HUDEP-2 (cell line): ENCODE measurements around the gene HAPLN2.
"Not testable (repeated sequence)": the region's sequence is repeated elsewhere in the genome, so short reads cannot be mapped to it uniquely, and the experiment has no call there.

ENCODE experiments used
- DNase-seq, 76 experiments: peaks; one replicate each; lab custom pipeline; 2025; ENCODE audit not compliant: unreplicated experiment in 76 of 76; lab: John Stamatoyannopoulos, UW

HAPLN2 gene

GRCh38 chr1:156618853-156619581 lies at the start of gene HAPLN2:
HAPLN2 (plus strand) TSS chr1:156619415; CDS start chr1:156623491, 4,076 bp downstream.
- DNase-seq = no peak

DNA sequence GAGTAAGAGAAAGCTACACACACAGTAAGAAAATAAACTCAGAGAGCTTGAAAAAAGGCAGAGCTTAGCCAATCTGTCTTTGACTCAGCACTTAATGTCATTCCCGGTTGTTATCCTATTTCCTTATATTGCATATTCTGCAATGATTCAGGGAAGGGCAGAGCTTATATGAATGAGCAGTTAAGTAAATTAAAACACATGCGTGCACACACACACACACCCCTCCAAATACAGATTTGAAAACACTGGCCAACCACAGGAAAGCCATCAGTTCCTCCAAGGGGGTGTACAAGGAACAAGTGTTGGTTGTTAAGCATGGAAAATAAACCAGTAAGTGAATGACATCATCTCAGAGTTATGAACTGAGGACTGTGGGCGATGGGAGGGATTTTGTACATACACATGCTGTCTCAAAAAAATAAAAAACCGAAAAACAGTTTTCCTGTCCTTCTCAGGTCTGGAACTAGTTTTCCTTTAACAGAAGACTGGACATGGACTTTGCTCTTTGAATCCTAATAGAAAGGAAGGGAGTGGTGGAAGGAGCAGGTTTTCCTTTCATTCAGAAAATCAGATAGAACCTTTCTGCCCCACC lies 47.9 kb upstream of the HAPLN2 start:
- DNase-seq = no peak

DNA sequence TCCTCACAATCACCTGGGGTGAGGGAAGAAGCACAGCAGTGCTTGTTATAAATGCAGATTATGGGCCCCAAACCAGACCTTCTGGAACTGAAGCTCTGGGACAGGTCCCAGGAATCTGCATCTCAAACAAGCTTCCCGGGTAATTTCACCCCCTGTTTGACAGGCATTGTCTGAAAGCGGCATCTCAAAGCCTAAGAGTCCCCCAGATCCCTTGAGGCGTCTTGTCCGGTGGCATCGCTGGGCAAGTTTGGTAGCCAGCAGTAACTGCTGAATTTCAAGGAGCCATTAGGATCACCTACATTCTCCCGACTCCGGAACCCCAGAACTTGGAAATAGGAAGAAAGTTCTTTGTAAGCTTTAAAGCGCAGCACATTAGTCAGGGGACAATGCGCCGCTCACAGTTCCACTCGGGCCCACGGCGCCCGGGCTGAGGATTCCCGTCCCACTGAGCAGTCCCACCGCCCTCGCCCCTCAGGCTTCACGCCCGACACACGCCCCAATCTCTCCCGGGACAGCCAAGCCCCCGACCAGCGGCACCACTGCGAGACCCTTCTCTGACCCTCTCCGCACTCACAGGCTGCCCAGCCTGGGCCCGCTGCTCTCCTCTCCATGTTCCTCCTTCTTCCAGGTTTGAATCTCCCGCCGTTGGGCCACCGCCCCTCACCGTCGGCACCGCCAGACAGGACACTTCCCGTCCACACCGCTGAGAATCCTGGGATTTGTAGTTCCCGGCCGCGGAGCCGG lies 47.1 kb upstream of the HAPLN2 start, which contains the start of gene IQGAP3:
Gene IQGAP3, minus strand, starts transcription at position 647 of the 744 bp plus-strand sequence. Its CDS starts 36 bp downstream, at position 611.
- peak in 66 of 76 experiments; percentile 7 to 76 (median 45) for DNase-seq

- no peak for DNase-seq
Observed at GRCh38 chr1:156572663-156573018, 46.6 kb upstream of the HAPLN2 start.

GRCh38 chr1:156574039-156574633 lies 45.1 kb upstream of the HAPLN2 start:
- DNase-seq = no peak

GRCh38 chr1:156577550-156577949 lies 41.7 kb upstream of the HAPLN2 start:
- DNase-seq = no peak

- DNase-seq = no peak
Observed at GRCh38 chr1:156578055-156578454, 41.2 kb upstream of the HAPLN2 start.

DNA sequence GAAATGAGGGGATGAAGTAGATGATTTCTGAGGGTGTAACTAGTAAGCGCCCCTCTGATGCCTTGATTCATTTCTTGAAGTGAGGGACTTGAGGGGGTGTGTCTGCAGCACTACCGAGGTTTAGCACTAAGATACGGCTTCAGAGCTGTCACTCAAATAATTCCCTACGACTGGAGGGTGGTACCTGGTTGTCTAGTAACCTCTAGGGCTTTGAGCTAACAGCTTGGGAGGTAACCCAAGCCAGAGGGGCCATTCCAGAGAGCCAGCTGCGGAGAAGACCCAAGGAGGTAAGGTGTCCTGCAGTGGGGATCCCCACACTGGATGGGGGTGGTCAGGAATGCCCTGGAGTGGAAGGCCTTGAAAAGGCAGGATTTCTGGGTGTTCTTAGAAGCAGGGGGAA lies 39.7 kb upstream of the HAPLN2 start, which contains the start of gene TTC24:
Gene TTC24, plus strand, starts transcription at position 252 of the 400 bp plus-strand sequence. CDS start 1,642 bp downstream, outside the sequence.
- DNase-seq = no peak

- DNase-seq = no peak
Observed at GRCh38 chr1:156581661-156582387, 37.4 kb upstream of the HAPLN2 start.

DNA sequence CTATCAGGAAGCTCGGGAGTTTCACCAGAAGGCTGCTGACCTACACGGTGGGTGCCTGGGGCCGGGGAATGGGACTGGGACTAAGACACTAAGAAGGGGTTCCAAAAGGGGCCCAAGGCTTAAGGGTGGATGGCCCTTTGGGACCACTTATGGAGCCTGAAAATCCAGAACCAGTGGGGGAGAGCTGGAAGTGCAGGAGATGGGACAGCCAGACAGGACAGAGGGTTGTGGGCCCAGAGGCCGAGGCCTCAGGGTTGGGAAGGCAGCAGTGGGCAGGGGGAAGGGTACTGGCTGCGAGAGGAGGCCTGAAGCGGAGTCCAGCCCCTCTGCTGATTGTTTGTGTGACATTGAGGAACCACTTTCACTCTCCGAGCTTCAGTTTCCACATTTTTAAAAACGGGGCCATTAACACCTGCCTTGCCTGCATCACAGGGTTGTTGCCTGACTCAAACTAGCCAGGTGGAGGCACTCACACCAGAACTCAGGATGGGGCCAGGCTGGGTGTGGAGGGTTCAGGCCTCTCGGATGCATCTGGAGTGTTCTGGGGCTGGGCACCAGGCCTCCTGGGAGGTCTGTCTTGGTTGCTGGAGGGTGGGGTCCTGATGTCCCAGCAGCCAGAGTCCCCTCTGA lies 36.7 kb upstream of the HAPLN2 start:
- no peak for DNase-seq

DNA sequence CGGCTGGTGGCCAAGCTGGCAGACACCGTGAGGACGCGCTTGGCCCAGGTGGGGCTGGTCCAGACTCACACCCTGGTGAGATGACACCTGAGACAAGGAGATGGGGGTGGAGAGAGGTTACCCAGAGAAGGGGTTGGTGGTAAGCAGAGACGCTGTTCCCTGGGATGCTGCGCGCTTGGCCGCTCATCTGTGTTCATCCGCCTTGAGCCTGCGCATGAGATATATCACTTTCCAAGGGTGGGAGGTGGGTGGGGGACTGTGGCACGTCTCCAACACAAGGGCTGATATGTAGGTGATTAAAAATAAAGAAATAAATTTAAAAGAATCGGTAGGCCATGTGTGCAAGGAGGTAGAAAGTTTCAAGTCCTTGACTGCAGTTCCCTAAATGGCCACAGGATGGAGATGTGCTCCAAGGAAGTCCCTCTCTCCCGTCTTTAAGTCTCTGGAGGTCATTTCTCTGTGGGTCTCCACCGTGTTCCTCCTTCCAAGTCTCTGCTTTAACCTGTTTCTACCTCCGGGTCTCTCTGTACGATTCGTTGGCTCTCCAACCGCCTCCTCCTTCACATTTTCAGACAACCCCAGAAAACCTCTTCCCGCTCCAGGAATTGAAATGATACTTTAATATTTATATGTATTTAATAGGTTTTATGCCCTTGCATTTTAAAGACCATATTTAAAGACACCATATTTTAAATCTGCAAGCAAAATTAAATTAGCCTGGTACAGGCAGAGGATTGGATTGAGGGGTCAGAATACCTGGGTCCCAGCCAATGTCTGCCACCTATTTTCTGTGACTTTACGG lies 35.2 kb upstream of the HAPLN2 start:
- DNase-seq = peak in 60 of 76 experiments; percentile 2 to 75 (median 42)

- no peak for DNase-seq
Observed at GRCh38 chr1:156584813-156585212, 34.4 kb upstream of the HAPLN2 start.

DNA sequence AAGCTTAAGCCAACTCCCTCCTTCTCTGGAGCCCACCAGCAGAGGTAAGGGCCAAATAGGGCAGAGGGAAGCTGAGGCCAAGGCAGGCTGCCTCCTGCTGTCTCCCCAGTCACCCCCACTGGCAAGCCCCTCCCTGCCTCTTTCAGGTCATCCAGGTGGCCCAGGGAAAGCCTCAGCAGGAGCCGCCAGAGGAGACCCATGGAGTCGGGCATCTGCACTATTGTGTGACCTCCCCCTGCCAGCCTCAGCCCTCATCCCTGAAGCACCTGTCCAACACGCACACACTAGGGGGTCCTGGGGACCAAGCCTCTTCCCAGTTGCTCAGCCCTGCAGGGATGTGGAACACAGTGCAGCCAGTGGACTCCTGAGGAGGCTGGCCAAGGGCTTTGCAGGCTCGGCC lies 32.9 kb upstream of the HAPLN2 start:
- no peak for DNase-seq

DNA sequence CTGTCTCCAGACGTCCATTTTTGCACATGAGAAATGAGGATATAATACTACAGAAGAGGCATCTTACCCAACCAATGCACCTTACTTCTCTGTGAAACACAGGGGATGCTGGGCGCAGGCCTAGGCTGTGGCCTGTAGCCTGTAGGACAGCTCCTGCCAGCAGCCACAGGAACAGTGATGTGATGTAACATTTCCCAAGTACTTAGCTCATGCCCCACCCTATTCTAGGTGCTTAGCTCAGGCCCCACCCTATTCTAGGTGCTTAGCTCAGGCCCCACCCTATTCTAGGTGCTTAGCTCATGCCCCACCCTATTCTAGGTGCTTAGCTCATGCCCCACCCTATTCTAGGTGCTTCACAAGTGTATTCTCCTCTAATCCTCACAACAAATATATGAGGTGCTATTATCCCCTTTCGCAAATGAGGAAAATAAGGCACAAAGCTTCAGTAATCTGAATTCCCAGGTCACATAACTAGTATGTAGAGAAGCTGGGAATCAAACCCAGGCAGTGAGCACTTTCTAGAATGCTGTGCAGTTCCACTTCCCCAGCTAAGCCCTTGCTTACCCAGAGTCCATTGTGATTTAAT lies 32.2 kb upstream of the HAPLN2 start:
- DNase-seq = no peak

- DNase-seq = not testable (repeated sequence)
Observed at GRCh38 chr1:156587927-156588326, 31.3 kb upstream of the HAPLN2 start.

DNA sequence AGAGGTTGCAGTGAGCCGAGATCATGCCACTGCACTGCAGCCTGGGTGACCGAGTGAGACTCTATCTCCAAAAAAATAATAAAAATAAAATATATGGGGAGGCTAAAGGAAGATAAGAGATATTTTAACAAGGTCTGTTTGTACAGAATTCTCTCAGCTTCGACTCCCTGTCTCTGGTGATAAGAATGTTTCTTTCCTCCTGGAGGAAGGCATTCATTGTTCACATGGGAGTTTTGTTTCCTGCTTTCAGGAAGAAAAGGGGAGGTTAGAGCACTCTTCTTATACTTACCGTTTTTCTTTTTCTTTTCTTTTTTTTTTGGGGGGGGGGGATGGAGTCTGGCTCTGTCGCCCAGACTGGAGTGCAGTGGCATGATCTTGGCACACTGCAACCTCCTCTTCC lies 29.7 kb upstream of the HAPLN2 start:
- DNase-seq = no peak

DNA sequence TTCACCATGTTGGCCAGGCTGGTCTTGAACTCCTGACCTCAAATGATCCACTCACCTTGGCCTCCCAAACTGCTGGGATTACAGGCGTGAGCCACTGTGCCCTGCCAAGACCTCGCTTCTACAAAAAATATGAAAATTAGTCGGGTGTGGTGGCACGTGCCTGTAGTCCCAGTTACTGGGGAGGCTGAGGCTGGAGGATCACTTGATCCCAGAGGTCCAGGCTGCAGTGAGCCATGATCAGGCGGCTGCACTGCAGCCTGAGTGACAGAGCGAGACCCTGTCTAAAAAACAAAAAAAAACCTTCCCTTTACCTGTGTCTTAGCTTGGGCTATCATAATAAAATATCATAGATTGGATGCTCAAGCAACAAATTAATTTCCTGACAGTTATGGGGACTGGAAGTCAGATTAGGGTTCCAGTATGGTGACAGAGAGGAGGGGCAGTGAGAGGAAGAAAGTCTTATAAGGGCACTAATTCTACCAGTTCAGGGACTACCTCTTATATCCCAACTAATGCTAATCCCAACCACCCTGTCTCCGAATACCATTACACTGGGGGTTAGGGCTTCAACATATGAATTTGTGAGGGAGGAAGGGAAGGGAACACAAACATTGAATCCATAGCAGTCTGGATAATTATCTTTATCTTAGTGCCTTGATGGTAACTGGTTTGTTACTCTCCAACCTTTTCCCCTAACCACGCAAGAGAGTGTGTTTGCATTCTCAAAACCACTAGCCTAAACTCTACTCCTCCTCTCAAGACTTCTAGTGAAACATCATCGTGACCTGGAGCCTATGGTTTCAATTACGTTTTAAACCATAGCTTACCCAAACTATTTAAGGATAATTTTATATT lies 28.7 kb upstream of the HAPLN2 start:
- DNase-seq = no peak

DNA sequence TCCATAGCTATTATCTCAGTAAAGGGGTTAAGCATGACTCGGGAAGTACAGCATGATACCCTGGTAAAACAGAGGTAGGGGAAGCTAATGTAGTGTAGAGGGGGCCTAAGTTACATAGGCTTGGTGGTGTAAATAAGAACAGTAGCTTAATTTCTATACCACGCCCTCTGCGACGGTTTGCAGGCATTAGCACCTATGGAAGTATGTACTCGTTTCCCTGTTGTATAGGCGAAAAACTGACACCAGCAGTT lies 28.1 kb upstream of the HAPLN2 start:
- DNase-seq = peak in 2 of 76 experiments; percentile 9 to 20
